DND-41 (cell line): ENCODE data around the gene NDUFA7.

Experiments
- ATAC-seq: fragments of 200-7000 bp; cut with Tn5 transposase; 3 replicates; pipeline ENCODE4 v1.9.1; 2021; ENCODE audit warnings: low read depth; ENCODE audit not compliant: insufficient read depth
- DNase-seq: peaks from one replicate; pipeline ENCODE4 v3.0.0-alpha.2; 2020
- H2AFZ ChIP-seq: 2 replicates; pipeline ENCODE4 v1.6.0; 2012; ENCODE audit warnings: low read depth, low read length
- H3K27ac ChIP-seq: 2 replicates; pipeline ENCODE4 v1.5.1; 2012; ENCODE audit warnings: low read length, inconsistent platforms
- H3K27me3 ChIP-seq: fragments of 200-600 bp; sonication (generic); 2 replicates; pipeline ENCODE4 v1.6.0; 2012; ENCODE audit warnings: low read length, mild to moderate bottlenecking, inconsistent platforms; ENCODE audit not compliant: insufficient read depth, poor library complexity
- H3K36me3 ChIP-seq: 2 replicates; pipeline ENCODE4 v1.5.1; 2012; ENCODE audit warnings: low read length, inconsistent platforms; ENCODE audit not compliant: insufficient read depth
- H3K4me1 ChIP-seq: 2 replicates; pipeline ENCODE4 v1.5.1; 2012; ENCODE audit warnings: mild to moderate bottlenecking, low read length; ENCODE audit not compliant: insufficient read depth
- H3K4me2 ChIP-seq: 2 replicates; pipeline ENCODE4 v1.6.0; 2012; ENCODE audit warnings: mild to moderate bottlenecking, moderate library complexity, low read length, inconsistent platforms; ENCODE audit not compliant: insufficient read depth
- H3K4me3 ChIP-seq, 2 experiments: fragments of 200-600 bp in 1 of 2; shearing (Covaris generic) in 1 of 2; 2 replicates each; pipeline ENCODE4 v1.5.1; 2012 to 2016; ENCODE audit warnings: inconsistent platforms in 2 of 2, low read length in 2 of 2, mild to moderate bottlenecking in 2 of 2, low read depth in 1 of 2, moderate library complexity in 1 of 2
- H3K79me2 ChIP-seq: 2 replicates; pipeline ENCODE4 v1.6.0; 2012; ENCODE audit warnings: low read length, inconsistent platforms; ENCODE audit not compliant: insufficient read depth
- H3K9ac ChIP-seq: 2 replicates; pipeline ENCODE4 v1.6.0; 2012; ENCODE audit warnings: low read depth, mild to moderate bottlenecking, inconsistent platforms, low read length, moderate library complexity
- H3K9me3 ChIP-seq: 2 replicates; pipeline ENCODE4 v1.5.1; 2012; ENCODE audit warnings: low read length, moderate library complexity, mild to moderate bottlenecking, inconsistent platforms; ENCODE audit not compliant: insufficient read depth, severe bottlenecking
- H4K20me1 ChIP-seq: 2 replicates; pipeline ENCODE4 v1.6.0; 2012; ENCODE audit warnings: low read length; ENCODE audit not compliant: insufficient read depth
- CTCF ChIP-seq: IDR thresholded peaks from 2 replicates; pipeline ENCODE4 v1.5.1; 2012; ENCODE audit warnings: borderline replicate concordance, low read length, moderate library complexity, mild to moderate bottlenecking; ENCODE audit not compliant: poor library complexity, severe bottlenecking; ENCODE audit errors: extremely low read depth
- EZH2 ChIP-seq: IDR thresholded peaks from 3 replicates; pipeline ENCODE4 v1.6.1; 2012; ENCODE audit warnings: borderline replicate concordance, low read depth, mild to moderate bottlenecking, moderate library complexity, low read length, inconsistent platforms; ENCODE audit not compliant: severe bottlenecking

NDUFA7 gene

GRCh38 chr19:8361921-8362793, 41.0 kb upstream of the NDUFA7 start:
- H3K4me2 ChIP-seq, result no peak overlapping the region
- TF ChIP-seq CTCF (no peak), EZH2 (no peak)
- no peaks in the 10 kb centered on the region for H3K79me2 ChIP-seq
- no peaks in the 10 kb centered on the region for H3K4me1 ChIP-seq
- ATAC-seq, result no peak
- H3K27me3 ChIP-seq, result no peaks in the 10 kb centered on the region
- no peaks in the 10 kb centered on the region for H4K20me1 ChIP-seq
- no peak overlapping the region for H3K9ac ChIP-seq
- H3K27ac ChIP-seq, result no peak overlapping the region
- H2AFZ ChIP-seq, result no peak overlapping the region
- no peaks in the 10 kb centered on the region for H3K9me3 ChIP-seq
- DNase-seq, result no peak
- no peak overlapping the region for H3K4me3 ChIP-seq
- H3K36me3 ChIP-seq, result no peaks in the 10 kb centered on the region

- no peak overlapping the region for H2AFZ ChIP-seq
- DNase-seq, result no peak
- no peak for TF ChIP-seq CTCF
- no peak for TF ChIP-seq EZH2
- no peak for ATAC-seq
- no peaks in the 10 kb centered on the region for H3K9me3 ChIP-seq
- H3K79me2 ChIP-seq, result no peaks in the 10 kb centered on the region
- H3K27me3 ChIP-seq, result no peaks in the 10 kb centered on the region
- H3K27ac ChIP-seq, result no peak overlapping the region
- H4K20me1 ChIP-seq, result no peaks in the 10 kb centered on the region
- H3K4me3 ChIP-seq, result no peak overlapping the region
- no peaks in the 10 kb centered on the region for H3K4me1 ChIP-seq
- H3K36me3 ChIP-seq, result no peaks in the 10 kb centered on the region
- H3K9ac ChIP-seq, result no peak overlapping the region
- no peak overlapping the region for H3K4me2 ChIP-seq
Measured at GRCh38 chr19:8360196-8360595, 39.0 kb upstream of the NDUFA7 start.

- Histone ChIP-seq H3K27me3 (no peaks in the 10 kb centered on the region), H3K27ac (no peak overlapping the region), H3K4me1 (peaks cover 3% of the 10 kb centered on the region), H3K9ac (no peak overlapping the region), H3K4me2 (no peak overlapping the region), H3K9me3 (no peaks in the 10 kb centered on the region), H3K79me2 (no peaks in the 10 kb centered on the region), H3K36me3 (no peaks in the 10 kb centered on the region), H3K4me3 (no peak overlapping the region), H4K20me1 (no peaks in the 10 kb centered on the region), H2AFZ (no peak overlapping the region)
- ATAC-seq (no peak), DNase-seq (no peak)
- no peak for TF ChIP-seq EZH2
- TF ChIP-seq CTCF, result no peak
Measured at GRCh38 chr19:8358948-8359347, 37.8 kb upstream of the NDUFA7 start.
